Cardiac fibroblast (primary cell): ENCODE data around the gene XPNPEP2.

Experiments
- DNase-seq, 2 donors: peaks; one replicate each; pipeline versions ENCODE4 v3.0.0 to v3.0.0-alpha.2; 2010; ENCODE audit warnings: low read depth in 2 of 2
- H3K4me3 ChIP-seq, 2 donors: replicated peaks in 1 of 2; 1 replicate in 1 of 2; 2 replicates in 1 of 2; pipeline ENCODE4 v1.5.1; 2011; ENCODE audit warnings: low read depth in 2 of 2, low read length in 2 of 2, mild to moderate bottlenecking in 2 of 2, moderate library complexity in 1 of 2
- CTCF ChIP-seq: IDR thresholded peaks from one replicate; pipeline ENCODE4 v1.5.1; 2011; ENCODE audit warnings: low read depth, mild to moderate bottlenecking, low read length, inconsistent platforms

XPNPEP2 gene

GRCh38 chrX:129773649-129774458 is 35.1 kb downstream of the XPNPEP2 start:
- no peak for TF ChIP-seq CTCF
- DNase-seq: no peak
- H3K4me3 ChIP-seq: no peak overlapping the region

- TF ChIP-seq CTCF: no peak
- no peak overlapping the region for H3K4me3 ChIP-seq
- no peak for DNase-seq
Observed at GRCh38 chrX:129777218-129778030, 38.6 kb downstream of the XPNPEP2 start.

- DNase-seq: no peak
- H3K4me3 ChIP-seq: no peak overlapping the region
- no peak for TF ChIP-seq CTCF
Observed at GRCh38 chrX:129779086-129779672, 40.4 kb downstream of the XPNPEP2 start.

GRCh38 chrX:129779747-129780146 is 41.0 kb downstream of the XPNPEP2 start, which contains the start of gene SASH3:
SASH3 (plus strand) TSS chrX:129779949; CDS start chrX:129780098, 149 bp downstream.
- no peak for TF ChIP-seq CTCF
- DNase-seq: no peak
- no peak within 1 kb of the TSS for H3K4me3 ChIP-seq

- TF ChIP-seq CTCF: no peak
- H3K4me3 ChIP-seq: no peak overlapping the region
- no peak for DNase-seq
Observed at GRCh38 chrX:129780441-129781105, 41.8 kb downstream of the XPNPEP2 start.

GRCh38 chrX:129781134-129781672 is 42.4 kb downstream of the XPNPEP2 start:
- DNase-seq: no peak
- no peak overlapping the region for H3K4me3 ChIP-seq
- no peak for TF ChIP-seq CTCF
